ENCODE results near the gene WWP2.
A peak's percentile ranks its signal among the peaks of the same experiment; 100 is the strongest.

Gene WWP2

DNA sequence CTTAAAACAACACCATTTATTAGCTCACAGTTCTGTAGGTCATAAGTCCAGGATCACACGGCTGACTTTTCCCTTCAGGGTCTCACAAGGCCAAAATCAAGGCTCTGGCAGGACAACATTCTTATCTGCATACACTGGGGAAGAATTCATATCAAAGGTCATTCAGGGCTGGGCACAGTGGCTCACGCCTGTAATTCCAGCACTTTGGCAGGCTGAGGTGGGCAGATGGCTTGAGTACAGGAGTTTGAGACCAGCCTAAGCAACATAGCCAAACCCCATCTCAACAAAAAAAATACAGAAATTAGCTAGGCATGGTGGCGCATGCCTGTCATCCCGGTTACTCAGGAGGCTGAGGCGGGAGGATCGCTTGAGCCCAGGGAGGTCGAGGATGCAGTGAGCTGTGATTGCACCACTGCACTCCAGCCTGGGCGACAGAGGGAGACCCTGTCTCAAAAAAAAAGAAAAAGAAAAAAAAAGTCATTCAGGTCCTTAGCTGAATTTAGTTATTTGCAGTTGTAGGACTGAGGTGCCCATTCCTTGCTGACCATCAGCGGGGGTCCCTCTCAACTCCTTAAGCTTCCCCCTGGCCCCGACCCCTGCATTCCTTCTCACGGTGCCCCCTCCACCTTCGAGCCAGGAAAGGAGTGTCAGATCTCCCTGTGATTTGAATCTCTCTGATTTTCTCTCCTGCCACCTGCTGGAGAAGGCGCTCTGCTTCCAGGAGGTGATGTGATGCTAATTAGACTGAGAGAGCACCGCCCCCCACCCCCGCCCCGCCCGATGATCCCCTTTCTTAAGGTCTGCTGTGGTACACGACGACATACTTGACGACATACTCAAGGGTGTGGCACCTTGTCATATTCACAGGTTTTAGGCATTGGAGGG is 97.2 kb downstream of the WWP2 start:
- DNase-seq, result peak; percentile 54

DNA sequence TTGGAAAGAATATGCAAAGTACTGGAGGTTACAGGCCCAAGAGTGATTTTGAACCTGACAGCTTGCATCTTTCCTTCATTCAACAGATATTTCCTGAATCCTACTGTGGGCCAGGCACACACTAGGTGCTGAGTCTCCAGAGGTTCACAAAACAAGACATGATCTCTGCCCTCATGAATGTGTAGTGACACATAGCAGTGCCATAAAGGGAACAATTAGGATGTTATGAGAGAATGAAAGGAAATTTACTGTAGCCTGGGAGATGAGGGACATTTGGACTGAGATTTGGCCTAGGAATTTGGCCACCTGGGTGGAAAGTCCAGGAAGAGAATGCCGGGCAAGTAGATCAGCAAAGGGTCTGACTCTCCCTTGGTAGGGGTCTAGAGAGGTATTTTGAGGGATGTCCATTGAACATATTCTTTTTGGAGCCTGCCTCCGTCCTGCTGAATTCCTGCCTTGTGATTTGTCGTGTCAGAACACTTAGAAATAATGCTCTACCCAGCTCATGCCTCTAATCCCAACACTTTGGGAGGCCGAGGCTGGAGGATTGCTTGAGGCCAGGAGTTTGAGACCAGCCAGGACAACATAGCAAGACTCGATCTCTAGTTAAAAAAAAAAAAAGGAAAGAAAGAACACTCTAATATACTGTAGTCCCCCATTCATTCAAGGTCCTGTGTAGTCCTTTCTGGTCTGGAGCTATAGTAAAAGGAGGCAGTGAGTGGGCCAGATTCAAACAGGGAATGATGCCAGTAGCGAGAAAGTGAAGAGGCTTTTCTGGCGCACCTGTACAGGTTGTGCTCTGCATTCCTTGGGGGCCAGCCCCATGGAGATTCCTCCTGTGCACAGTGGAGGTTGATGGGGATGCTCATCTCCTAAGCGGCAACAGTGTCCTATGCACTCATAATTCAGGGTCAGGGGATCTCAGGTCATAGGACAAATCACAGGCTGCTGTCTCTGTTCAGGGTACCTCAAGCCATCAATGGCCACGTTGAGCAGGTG is 98.4 kb downstream of the WWP2 start:
- no peak for DNase-seq

DNA sequence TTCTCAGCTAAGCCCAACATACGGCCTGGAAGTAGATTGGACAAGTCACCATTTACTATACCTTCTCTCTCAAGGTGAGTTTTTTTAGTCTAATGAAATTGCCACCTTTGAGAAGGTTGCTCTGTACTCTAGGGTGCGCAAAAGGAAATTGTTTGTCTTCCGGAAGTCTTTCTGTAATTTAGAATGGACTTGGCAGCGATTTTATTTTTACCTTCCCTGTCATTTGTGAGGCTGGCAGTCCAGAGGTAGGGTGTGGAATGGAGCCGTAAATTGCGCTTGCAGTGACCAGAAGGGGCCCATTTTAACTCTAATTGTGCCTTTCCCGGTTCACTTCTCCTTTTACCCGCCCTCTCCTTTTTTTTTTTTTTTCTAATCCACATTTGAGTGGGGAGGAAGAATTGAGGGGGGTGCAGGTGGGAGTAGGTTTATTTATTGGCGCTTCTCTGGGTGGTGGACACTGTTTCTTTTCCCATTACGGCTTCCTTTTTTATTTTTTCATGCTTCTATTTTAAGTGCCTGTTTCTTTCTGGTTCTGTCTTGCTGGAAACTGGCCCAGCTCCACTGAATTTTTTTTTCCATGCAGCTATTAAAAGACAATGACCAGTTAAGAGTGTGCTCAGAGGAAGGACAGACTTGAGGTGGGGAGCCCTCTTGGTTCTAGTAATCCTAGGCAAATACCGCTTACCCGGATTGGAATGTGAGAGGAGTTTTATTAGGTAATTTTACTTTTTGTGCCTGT is 99.3 kb downstream of the WWP2 start:
- DNase-seq, result no peak

DNA sequence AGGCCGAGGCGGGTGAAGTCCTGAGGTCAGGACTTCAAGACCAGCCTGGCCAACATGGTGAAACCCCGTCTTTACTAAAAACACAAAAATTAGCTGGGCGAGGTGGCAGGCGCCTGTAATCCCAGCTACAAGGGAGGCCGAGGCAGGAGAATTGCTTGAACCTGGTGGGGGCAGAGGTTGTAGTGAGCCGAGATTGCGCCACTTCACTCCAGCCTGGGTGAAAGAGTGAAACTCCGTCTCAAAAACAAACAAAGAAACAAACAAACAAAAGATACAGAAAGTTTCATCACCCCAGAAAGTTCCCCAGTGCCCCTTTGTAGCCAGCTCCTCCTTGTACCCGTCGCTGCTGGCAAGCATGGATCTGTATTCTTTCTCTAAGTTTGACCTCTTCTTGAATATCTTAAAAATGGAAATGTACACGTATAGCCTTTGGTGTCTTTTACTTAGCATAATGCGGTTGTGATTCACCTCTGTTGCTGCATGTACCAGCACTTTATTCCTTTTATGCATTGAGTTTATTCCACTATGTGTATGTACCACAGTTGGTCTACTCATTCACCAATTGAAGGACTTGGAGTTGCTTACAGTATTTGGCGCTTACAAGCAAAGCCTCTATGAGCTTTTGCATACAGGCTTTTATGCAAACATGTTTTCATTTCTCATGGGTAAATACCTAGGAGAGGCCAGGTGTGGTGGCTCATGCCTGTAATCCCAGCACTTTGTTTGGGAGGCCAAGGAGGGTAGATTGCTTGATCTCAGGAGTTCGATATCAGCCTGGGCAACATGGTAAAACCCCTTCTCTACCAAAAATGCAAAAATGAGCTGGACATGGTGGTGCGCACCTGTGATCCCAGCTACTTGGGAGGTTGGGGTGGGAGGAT is 101.5 kb downstream of the WWP2 start:
- DNase-seq, result no peak

DNA sequence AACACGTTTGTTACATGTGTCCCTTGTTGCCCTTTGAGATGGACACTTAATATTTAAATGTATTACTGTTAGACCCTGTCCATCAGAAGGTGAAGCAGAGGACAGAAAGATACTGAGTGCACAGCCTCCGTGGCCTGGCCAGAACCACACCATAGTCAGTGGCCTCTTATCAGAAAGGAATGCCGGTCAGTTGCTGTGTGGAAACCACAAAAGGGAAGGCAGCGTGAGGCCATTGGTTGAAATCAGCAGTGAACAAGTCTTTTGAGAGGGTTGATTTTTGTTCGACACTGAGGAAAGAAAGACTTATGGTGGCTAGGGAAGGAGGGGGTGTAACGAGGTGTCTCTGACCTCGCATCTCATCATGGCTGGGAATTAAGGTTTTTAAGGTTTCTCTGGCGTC is 103.6 kb downstream of the WWP2 start:
- DNase-seq, result no peak

DNA sequence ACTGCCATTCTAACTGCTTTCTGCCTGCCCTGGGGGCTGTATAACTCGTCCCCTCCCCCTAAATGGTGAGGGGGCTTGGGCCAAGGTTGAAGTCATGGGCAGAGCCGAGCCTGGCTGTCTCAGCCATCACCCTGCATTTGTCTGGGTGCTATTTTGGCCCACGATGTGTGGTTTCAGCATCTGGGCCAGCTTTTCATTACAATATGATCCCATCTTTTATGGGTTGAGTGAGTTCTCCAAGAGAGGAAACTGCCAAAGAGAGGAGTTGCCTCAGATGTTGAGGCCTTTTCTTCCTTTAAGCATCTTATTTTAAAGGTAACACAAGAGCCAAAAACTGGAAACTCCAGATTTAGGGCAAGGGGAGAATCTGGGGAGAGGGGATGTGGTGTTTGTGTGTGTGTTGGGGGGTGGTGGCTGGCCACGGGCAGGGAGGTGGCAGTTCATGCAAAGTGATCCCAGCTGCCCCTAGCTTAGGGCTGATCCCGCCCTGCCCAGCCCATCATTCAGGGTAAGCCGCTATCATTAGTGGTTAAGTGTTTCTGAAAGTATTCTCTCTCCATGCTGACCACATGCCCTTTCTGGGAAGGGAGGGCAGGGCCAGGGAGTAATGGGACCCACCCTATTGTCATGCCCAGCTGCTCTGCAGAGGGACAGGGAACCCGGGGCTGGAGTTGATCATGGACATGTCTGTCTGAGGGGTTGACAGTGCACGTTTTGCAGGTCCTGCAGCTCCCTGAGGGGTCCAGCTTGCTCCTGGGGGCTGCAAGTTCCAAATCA is 105.8 kb downstream of the WWP2 start:
- DNase-seq, result no peak

DNA sequence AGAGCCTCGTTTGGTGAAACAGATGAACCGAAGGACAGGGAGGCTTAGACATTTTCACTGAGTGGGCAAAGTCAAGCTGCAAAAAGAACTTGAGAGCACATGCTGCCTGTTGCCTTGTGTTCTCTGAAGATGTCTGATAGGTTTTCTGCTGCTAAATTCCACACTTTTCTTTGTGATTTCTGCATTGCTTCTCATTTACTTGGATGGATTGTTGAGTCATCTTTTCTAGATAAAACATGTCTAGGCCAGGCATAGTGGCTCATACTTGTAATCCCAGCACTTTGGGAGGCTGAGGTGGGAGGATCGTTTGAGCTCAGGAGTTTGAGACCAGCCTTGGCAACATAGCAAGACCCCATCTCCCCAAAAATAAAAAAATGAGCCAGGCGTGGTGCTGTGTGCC is 108.6 kb downstream of the WWP2 start:
- DNase-seq, result no peak

DNA sequence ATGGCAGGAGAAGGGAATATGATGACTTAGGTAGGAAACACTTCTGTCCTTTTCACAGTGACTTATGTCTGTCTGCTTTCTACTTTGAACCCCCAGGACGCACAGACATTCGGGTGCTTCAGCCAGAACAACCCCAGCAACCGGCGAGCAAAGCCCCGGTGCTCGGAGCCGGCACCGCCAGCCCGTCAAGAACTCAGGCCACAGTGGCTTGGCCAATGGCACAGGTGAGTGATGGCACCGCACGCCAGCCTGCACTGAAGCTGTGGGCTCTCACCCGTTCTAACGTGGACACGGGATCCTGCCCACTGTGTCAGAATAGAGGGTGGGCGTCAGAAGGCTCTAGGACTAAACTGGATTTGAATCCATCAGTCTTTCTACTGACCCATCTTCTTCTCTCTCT is 109.6 kb downstream of the WWP2 start:
- no peak for DNase-seq

DNA sequence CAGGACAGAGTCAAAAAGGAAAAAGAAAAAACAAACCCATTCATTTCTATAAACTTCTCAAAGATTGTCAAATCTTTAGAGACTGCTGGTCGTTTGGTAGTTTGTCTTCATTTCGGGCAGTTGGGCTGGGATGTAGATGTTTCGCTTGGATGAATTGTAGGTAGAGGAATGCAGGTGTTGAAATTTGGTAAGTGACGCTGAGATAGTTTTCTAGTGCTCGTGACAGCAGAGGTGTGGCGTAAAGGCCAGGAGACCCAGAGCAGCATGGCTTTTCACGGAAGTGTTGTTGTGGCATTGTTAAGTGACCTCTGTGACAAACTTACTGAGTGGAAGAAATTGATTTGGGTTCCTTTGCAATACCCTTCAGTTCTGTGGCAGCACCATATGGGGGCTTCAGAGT is 110.8 kb downstream of the WWP2 start:
- DNase-seq, result no peak

DNA sequence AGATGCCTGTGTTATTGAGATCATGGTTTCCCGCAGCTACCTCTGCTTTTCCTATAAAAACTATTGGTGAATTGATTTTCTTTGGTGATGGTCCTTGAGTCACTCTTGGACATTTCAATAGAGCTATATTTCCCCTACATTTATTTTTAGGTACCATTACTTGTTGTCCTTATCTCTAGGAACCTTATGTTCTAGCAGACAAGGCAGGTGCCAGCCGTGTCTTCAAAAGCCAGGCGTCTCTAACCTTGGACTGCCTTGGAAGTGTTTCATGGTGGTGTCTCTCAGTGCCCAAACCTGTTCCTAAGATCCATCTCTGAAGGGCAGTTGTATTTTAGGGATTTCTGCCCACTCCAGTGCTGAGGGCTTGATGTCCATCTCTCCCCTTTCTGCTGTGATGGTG is 111.7 kb downstream of the WWP2 start:
- no peak for DNase-seq

DNA sequence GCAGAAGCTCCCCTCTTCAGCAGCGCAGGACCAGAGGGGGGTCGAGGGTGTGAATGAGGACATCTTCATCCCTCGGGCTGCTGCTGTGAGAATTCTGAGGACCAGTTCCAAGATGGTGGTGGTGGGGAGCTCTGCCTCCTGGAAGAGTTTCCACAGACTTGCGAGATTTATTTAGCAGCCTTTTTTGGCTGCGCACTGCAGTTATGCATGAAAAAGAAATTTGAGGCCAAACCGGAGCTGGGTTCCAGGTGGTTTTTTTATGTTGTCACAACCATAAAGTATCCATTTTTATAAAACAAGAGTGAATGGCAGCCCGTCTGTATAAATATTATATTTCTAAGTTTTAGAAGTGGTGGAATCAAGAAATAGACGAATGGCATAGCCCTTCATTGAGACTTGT is 112.1 kb downstream of the WWP2 start:
- DNase-seq, result no peak

DNA sequence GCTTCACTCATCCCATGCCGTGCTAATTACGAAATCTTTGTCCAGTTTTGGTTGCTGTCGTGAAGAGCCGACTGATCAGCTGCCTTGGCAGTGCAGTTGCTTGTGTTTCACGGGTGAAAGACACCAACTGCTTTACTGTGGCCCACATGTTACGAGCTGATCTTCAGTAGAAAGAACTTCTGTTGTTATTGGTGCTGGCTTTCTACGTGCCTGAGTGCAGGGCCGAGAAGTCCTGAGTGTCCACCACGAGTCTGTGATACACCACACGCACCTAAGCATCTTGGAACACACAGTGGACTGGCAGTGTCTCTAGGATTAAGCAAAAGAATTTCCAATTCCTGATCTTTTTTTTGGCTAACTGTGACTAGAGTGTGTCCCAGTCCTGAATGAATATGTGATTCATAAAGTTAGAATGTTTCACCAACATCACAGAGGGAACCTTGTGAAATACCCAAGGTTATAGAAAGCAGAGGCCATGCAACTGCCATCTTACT is 118.6 kb downstream of the WWP2 start:
- no peak for DNase-seq

DNA sequence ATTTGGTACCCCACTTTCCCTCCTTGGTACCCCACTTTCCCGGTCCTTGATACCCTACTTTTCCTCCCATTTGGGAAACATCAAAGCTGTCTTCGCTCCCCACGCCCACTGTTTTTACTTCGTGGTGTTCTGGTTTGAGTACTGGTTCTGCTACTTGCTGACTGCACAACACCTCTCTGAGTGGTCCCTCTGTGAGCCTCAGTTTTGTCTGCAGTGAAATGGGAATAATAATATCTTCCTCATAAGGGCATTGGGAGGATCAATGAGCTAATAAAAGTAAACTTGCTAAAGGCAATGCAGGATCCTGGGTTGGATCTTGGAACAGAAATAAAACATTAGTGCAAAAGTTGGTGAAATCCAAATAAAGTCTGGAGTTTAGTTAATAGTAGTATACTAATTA is 119.0 kb downstream of the WWP2 start:
- no peak for DNase-seq

DNA sequence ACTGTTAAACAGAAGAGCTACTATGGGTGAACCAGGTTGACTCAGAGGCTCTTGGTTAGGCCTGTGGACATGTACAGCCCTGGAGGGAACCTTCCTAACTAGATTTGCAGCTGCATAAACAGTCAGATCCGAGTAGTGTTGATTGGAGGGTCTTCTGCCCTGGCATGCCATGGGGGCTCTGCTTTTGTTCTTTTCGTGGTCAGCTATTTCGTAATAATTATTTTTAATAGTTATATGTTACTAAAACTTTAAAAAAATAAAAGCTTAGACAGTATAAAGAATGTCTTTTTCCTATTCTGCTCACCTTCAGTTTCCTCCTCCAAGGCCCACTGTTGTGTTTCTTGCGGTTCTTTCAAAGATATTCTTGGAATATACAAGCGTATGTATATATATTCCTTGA is 121.6 kb downstream of the WWP2 start:
- no peak for DNase-seq

DNA sequence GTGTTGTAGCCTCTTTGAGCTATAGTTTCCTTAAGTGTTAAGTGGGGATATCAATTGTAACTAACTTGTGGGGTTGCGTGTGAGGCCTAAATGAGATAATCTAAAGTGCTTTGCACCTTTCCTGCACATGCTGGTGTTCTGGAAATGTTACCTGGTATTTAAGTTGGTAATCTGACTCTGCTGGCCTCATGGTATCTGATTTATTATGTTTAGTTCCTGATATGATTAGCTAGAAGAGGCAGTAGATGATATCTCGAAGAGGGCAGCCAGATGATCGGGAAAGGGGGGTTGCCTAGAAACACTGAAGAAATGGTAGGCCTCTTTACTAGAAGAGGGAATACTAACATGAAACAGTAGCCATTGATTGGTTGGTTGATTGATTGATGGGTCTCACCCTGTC is 123.6 kb downstream of the WWP2 start:
- DNase-seq, result no peak

DNA sequence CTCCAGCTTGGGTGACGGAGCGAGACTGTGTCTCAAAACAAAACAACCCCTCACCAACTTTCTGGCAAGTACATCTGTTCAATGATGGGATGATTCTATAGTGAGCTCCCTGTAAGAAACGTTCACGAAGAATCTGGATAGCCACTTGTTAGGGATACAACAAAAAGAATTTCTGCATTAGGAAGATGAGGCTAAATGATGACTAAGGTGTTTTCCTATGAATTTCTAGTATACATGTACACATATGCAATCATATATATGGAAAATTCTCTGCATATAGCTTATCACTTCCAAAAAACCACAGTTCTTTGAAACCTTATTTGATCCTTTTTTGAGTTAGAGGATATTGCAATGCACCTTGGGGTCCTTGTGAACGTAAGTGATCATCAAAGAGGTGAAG is 124.6 kb downstream of the WWP2 start:
- no peak for DNase-seq

DNA sequence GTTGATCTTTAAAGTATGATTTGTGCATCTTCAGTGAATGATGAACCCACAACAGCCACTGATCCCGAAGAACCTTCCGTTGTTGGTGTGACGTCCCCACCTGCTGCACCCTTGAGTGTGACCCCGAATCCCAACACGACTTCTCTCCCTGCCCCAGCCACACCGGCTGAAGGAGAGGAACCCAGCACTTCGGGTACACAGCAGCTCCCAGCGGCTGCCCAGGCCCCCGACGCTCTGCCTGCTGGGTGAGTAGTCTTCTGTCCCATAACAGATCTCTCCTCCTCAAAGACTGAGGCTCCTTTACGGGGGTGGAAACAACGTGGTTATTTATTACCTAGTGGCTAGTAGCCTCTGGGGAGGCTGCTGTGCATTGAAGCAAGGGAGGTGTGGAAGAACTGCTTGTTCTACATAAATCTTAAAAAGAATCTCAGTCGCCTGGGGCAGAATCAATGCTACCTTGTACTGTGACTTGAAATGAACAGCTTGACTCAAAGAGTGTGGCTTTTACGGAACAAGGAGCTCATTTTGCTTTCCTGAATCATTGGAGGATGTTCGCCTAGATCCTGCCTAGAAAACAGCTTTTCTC is 126.0 kb downstream of the WWP2 start:
- DNase-seq, result peak; percentile 88

DNA sequence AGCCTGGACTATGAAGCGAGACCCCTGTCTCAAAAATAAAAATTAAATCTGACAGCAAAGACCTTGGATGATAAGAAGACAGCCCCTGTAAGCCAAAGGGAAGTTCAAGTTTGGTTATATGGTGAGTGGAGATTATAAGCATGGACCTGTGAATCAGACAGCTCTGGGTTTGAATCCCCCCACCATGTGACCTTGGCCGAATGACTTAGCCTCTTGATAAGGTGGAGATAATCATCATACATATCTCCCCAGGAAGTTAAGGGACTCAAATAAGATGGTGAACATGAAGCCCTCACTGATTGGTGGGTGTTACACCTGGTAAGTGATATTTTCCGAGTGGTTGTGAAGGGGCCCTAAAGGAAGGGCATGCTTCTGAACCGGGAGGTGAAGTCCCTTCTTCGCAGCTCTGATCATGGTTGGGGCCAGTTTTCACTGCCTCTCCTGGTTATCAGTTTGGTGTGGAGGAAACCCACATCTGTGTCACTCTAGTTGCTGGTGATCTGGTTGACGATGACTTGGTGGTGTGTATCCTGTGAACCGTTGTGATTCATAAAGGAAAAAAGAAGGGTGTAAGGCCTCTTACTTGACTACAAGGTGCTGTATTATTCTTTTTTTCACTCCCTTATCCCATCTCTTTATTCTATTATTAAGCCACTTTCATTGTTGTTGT is 127.3 kb downstream of the WWP2 start:
- DNase-seq, result no peak

DNA sequence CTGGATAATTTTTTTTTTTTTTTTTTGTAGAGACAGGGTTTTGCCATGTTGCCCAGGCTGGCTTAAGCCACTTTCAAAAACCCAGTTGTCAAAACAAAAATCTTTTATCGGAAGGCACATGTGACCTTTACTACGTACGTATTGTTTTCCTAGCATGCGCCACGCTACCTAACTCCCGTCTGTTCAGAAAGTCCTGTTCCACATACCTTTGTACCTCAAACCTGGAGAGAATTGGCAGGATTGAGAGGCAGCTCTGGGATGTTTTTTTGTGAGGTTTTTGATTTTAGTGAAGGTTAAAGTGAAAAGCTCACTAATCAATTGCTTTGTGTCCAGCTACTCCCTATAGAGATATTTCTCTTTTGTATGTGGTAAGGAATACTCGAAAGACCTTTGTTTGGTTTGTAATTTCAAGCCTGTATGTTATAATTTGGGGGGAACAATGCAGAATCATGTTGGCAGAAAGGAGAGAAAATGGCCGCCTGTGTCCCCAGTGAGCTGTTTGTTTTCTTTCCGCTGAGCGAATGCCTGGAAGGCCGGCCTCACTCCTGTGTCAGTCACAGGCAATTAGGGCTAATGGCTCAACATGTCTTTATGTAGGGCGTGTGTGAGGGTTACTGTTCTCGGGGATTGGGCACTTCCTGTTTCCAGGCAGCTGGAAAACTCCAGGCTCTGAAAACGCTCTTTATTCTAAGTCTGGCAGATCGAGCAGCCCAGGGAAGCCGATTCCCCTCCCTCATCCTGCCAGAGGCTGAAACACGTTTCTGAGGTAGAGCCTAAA is 128.2 kb downstream of the WWP2 start:
- peak; percentile 18 for DNase-seq

All from kidney glomerular epithelial cell (primary cell).